ENCODE data around the gene CIP2A.
"Not testable (repeated sequence)": the region's sequence is repeated elsewhere in the genome, so short reads cannot be mapped to it uniquely, and the experiment has no call there.

- not testable (repeated sequence) for TF ChIP-seq CTCF, POLR2A, POLR2AphosphoS5 (IDR thresholded peaks at IDR 0.05)
Observed at GRCh38 chr3:108616090-108616489, 26.9 kb upstream of the CIP2A start.
